K562 (cell line): ENCODE data around the gene CAMP. TPM values are rescaled to one million over a fixed set of nuclear protein-coding genes. Genes with fewer than 3 reads are reported as not detected.

ENCODE experiments used
- CCNT2 ChIP-seq: IDR thresholded peaks from 2 replicates; pipeline ENCODE4 v1.6.1; 2011; ENCODE audit warnings: borderline replicate concordance, low read depth, mild to moderate bottlenecking, moderate library complexity, mixed read lengths, low read length; ENCODE audit not compliant: insufficient read length; ENCODE audit errors: extremely low read depth
- CXXC5 ChIP-seq: fragments of 250-450 bp; sonication (Bioruptor Pico); IDR thresholded peaks from 2 replicates; pipeline ENCODE4 v1.8.0; 2022; ENCODE audit warnings: inconsistent platforms, mild to moderate bottlenecking, moderate library complexity
- ETS1 ChIP-seq: conservative IDR thresholded peaks from 2 replicates; pipeline ENCODE4 v1.6.1; 2011; ENCODE audit warnings: low read depth, mild to moderate bottlenecking, low read length; ENCODE audit not compliant: control insufficient read depth
- FIP1L1 ChIP-seq: fragments of 200-400 bp; formaldehyde crosslinking; IDR thresholded peaks from 2 replicates; pipeline ENCODE4 v1.6.1; 2018; ENCODE audit warnings: mild to moderate bottlenecking, low read depth, low read length; ENCODE audit not compliant: poor library complexity, severe bottlenecking
- HDAC1 ChIP-seq, 2 experiments: fragments of 450-650 bp; IDR thresholded peaks; 2 replicates each; pipeline ENCODE4 v1.6.1; 2016 to 2017; ENCODE audit warnings: inconsistent platforms in 1 of 2, mild to moderate bottlenecking in 1 of 2, moderate library complexity in 1 of 2
- HDAC3 ChIP-seq: fragments of 450-650 bp; IDR thresholded peaks from 2 replicates; pipeline ENCODE4 v1.6.1; 2018; ENCODE audit warnings: borderline replicate concordance, mild to moderate bottlenecking, moderate library complexity; ENCODE audit not compliant: partially characterized antibody
- NKRF ChIP-seq: fragments of 450-650 bp; IDR thresholded peaks from 2 replicates; pipeline ENCODE4 v1.6.1; 2016; ENCODE audit warnings: borderline replicate concordance
- NONO ChIP-seq, 2 experiments: fragments of 200-400 bp in 1 of 2; fragments of 450-650 bp in 1 of 2; formaldehyde crosslinking in 1 of 2; IDR thresholded peaks; 2 replicates each; pipeline ENCODE4 v1.6.1; 2017; ENCODE audit warnings: low read depth in 2 of 2, mild to moderate bottlenecking in 2 of 2, moderate library complexity in 2 of 2, low read length in 1 of 2
- PHF8 ChIP-seq: fragments of 200-600 bp; sonication (generic); IDR thresholded peaks from 2 replicates; pipeline ENCODE4 v1.6.1; 2012; ENCODE audit warnings: mixed run types, mild to moderate bottlenecking, inconsistent platforms, low read length, moderate library complexity, borderline replicate concordance
- RBBP5 ChIP-seq: fragments of 200-600 bp; sonication (generic); IDR thresholded peaks from 2 replicates; pipeline ENCODE4 v1.6.1; 2012; ENCODE audit warnings: borderline replicate concordance, mild to moderate bottlenecking, low read length, control low read depth, inconsistent platforms; ENCODE audit not compliant: insufficient read depth, poor library complexity, severe bottlenecking
- SIN3A ChIP-seq, 2 experiments: fragments of 150-350 bp in 1 of 2; IDR thresholded peaks; 2 replicates each; pipeline ENCODE4 v1.6.1; 2011 to 2016; ENCODE audit warnings: borderline replicate concordance in 2 of 2, low read depth in 2 of 2, low read length in 2 of 2, mild to moderate bottlenecking in 2 of 2, moderate library complexity in 2 of 2; ENCODE audit not compliant: control insufficient read depth in 1 of 2
- SMAD4 ChIP-seq: fragments of 250-450 bp; sonication (Bioruptor Pico); conservative IDR thresholded peaks from 2 replicates; pipeline ENCODE4 v1.8.0; 2021; ENCODE audit warnings: inconsistent platforms, mild to moderate bottlenecking, moderate library complexity
- TEAD1 ChIP-seq, 2 experiments: fragments of 450-650 bp in 1 of 2; sonication (generic) in 1 of 2; formaldehyde crosslinking; IDR thresholded peaks; 2 replicates each; pipeline versions ENCODE4 v1.4.0 to v1.8.0; 2020 to 2022; ENCODE audit warnings: mild to moderate bottlenecking in 2 of 2, missing genetic modification reagents in 1 of 2
- ZBTB17 ChIP-seq: fragments of 450-650 bp; formaldehyde crosslinking; IDR thresholded peaks from 2 replicates; pipeline ENCODE4 v1.4.0; 2020; ENCODE audit warnings: mild to moderate bottlenecking
- polyA plus RNA-seq, 8 experiments: library from polyadenylated mRNA; depleted of rRNA in 4 of 8; stranded (reverse) in 5 of 8; unstranded in 3 of 8; fragments of >200 nt; fragmentation: Nextera tagmentation in 2 of 8; fragmentation: Illumina TruSeq in 1 of 8; extraction: Ambion mirVana in 2 of 8; extraction: Trizol in 1 of 8; gene quantifications; 2 replicates each; pipeline versions ENCODE4 v1.2.1 to v1.2.3, GENCODE V29; 2011 to 2014; ENCODE audit warnings: inconsistent platforms in 1 of 8, missing spikeins in 1 of 8
- total RNA-seq, 7 experiments: library from RNA; depleted of rRNA in 6 of 7; stranded (reverse); fragments of >200 nt in 6 of 7; fragmentation: Illumina TruSeq in 2 of 7; extraction: Trizol in 2 of 7; gene quantifications; 2 replicates each; pipeline versions ENCODE4 v1.2.1 to v1.2.3, GENCODE V29; 2011 to 2021; ENCODE audit warnings: low replicate concordance in 1 of 7
- TF ChIP-seq, protein P1 (sequence below): fragments of 250-450 bp; sonication (Bioruptor Pico); IDR thresholded peaks from 2 replicates; pipeline ENCODE4 v1.4.0; 2020; ENCODE audit warnings: mild to moderate bottlenecking, moderate library complexity

Gene CAMP
- total and polyA plus RNA-seq, 9 of the 15 experiments (the other 6 are each of a cell fraction or from before 2014, with no cell fraction given): 0.22 TPM; not detected in 8

GRCh38 chr3:48187579-48188265, 35.6 kb upstream of the CAMP start (continued):
- TF ChIP-seq, protein P1, sequence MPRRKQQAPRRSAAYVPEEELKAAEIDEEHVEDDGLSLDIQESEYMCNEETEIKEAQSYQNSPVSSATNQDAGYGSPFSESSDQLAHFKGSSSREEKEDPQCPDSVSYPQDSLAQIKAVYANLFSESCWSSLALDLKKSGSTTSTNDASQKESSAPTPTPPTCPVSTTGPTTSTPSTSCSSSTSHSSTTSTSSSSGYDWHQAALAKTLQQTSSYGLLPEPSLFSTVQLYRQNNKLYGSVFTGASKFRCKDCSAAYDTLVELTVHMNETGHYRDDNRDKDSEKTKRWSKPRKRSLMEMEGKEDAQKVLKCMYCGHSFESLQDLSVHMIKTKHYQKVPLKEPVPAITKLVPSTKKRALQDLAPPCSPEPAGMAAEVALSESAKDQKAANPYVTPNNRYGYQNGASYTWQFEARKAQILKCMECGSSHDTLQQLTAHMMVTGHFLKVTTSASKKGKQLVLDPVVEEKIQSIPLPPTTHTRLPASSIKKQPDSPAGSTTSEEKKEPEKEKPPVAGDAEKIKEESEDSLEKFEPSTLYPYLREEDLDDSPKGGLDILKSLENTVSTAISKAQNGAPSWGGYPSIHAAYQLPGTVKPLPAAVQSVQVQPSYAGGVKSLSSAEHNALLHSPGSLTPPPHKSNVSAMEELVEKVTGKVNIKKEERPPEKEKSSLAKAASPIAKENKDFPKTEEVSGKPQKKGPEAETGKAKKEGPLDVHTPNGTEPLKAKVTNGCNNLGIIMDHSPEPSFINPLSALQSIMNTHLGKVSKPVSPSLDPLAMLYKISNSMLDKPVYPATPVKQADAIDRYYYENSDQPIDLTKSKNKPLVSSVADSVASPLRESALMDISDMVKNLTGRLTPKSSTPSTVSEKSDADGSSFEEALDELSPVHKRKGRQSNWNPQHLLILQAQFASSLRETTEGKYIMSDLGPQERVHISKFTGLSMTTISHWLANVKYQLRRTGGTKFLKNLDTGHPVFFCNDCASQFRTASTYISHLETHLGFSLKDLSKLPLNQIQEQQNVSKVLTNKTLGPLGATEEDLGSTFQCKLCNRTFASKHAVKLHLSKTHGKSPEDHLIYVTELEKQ (CRISPR knock-in tag): no peak
- TF ChIP-seq RBBP5 (peak; percentile 68), TEAD1 (CRISPR knock-in tag; IDR thresholded peaks at IDR 0.05) (0 out of 4 replicates have a peak, but pooled peaks of 1 of the 2 experiments have one; percentile 5), HDAC1 (IDR thresholded peaks at IDR 0.05) (0 out of 4 replicates have a peak, but pooled peaks of 1 of the 2 experiments have one; percentile 12), PHF8 (peak; percentile 21; the same call in 1 of the 2 replicates), CXXC5 (0 out of 2 replicates have a peak, but pooled peaks have one; percentile 28), NKRF (peak; percentile 61; the same call in 1 of the 2 replicates), FIP1L1 (peak; percentile 63), SIN3A (IDR thresholded peaks at IDR 0.05; ENCODE audit: borderline replicate concordance in 2 of 2, control insufficient read depth in 1 of 2, low read depth in 2 of 2, low read length in 2 of 2) (peak in 1 of 2 experiments; percentile 5; a peak in 1 of 4 replicates), HDAC3 (no peak), SMAD4 (CRISPR knock-in tag) (peak; percentile 25), NONO (IDR thresholded peaks at IDR 0.05; ENCODE audit: low read depth in 2 of 2, low read length in 1 of 2) (peak in 1 of 2 experiments; percentile 64; a peak in 1 of 4 replicates), CCNT2 (peak; percentile 15), ETS1 (peak; percentile 6; the same call in 1 of the 2 replicates), ZBTB17 (CRISPR knock-in tag) (0 out of 2 replicates have a peak, but pooled peaks have one; percentile 20)
